ENCODE data around the gene LMNTD2. TPM values are rescaled to one million over a fixed set of nuclear protein-coding genes. Genes with fewer than 3 reads are reported as not detected.
A peak's percentile ranks its signal among the peaks of the same experiment; 100 is the strongest.

LMNTD2 gene
- total and polyA plus RNA-seq, 2 of the 13 experiments (the other 11 are each of a cell fraction or from before 2014, with no cell fraction given) = 1.1 to 3.1 TPM

GRCh38 chr11:587978-588380 lies 27.4 kb upstream of the LMNTD2 start (continued):
- TF ChIP-seq WIZ (CRISPR knock-in tag; IDR thresholded peaks at IDR 0.05) = no peak
- no peak for TF ChIP-seq ZNF362 (CRISPR knock-in tag; IDR thresholded peaks at IDR 0.05; ENCODE audit: borderline replicate concordance)
- peak; percentile 85 for TF ChIP-seq PATZ1 (CRISPR knock-in tag; IDR thresholded peaks at IDR 0.05)
- no peak for TF ChIP-seq ZNF446 (CRISPR knock-in tag; IDR thresholded peaks at IDR 0.05)
- no peak for TF ChIP-seq NR3C1 (CRISPR knock-in tag; IDR thresholded peaks at IDR 0.05)
- 0 out of 2 replicates have a peak, but pooled peaks have one; percentile 46 for TF ChIP-seq ZNF3 (CRISPR knock-in tag; IDR thresholded peaks at IDR 0.05)
- peak; percentile 84; the same call in 1 of the 2 replicates for TF ChIP-seq ZNF441 (CRISPR knock-in tag; IDR thresholded peaks at IDR 0.05; ENCODE audit: borderline replicate concordance)
- peak; percentile 86 for TF ChIP-seq ZNF687 (CRISPR knock-in tag; IDR thresholded peaks at IDR 0.05)
- TF ChIP-seq HMG20A (CRISPR knock-in tag; IDR thresholded peaks at IDR 0.05; ENCODE audit: borderline replicate concordance) = peak; percentile 54; the same call in 1 of the 2 replicates
- TF ChIP-seq GFI1 (CRISPR knock-in tag; IDR thresholded peaks at IDR 0.05; ENCODE audit: borderline replicate concordance) = no peak
- TF ChIP-seq KDM1A (CRISPR knock-in tag; IDR thresholded peaks at IDR 0.05) = 0 out of 2 replicates have a peak, but pooled peaks have one; percentile 15
- TF ChIP-seq ZNF558 (CRISPR knock-in tag; IDR thresholded peaks at IDR 0.05; ENCODE audit: borderline replicate concordance) = no peak
- TF ChIP-seq ZNF75D (CRISPR knock-in tag; IDR thresholded peaks at IDR 0.05; ENCODE audit: borderline replicate concordance) = no peak
- TF ChIP-seq ZNF329 (CRISPR knock-in tag; IDR thresholded peaks at IDR 0.05; ENCODE audit: low read depth) = no peak
- no peak for TF ChIP-seq MBNL3 (CRISPR knock-in tag; conservative IDR thresholded peaks at IDR 0.05)

Data from HepG2 (cell line).